Activated CD4-positive, alpha-beta T cell treated with anti-CD3 and anti-CD28 coated beads for 4 hours (primary cell): ENCODE results near the gene SDC1.

Experiments
- DNase-seq, 2 donors: peaks; one replicate each; pipeline ENCODE4 v3.0.0-alpha.2; 2020

SDC1 gene

DNA sequence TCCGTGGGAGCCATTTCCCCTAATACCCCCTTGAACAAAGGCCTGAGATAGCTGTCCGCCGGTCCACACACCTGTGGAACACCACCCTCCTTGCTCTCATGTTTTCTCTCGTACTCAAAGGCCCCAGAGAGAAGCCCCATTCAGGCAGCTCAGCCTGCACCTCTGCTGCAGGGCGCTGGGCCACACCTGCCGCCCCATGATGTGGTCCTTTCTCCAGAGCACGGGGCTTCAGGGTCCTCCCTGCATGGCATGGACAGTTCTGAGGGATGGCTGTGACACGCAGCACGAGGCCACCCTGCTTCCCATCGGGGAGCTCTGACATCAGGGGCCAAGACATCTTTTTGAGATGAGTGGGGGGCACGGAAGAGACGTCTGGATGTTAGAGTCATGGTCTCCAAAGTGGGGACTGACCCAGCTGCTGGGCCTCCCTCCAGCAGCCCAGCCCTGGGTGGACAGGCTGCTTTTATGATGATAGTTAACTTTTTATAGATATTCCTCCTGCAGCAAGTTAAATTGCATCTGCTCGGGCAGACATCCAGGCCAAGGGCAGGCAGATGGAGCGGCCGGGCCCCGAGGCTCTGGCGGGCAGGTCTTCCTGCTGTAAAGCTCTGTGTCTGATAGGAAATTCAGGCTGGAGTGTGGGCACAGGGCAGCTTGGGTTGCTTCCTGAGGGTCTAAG, 56.7 kb downstream of the SDC1 start:
- DNase-seq: no peak

DNA sequence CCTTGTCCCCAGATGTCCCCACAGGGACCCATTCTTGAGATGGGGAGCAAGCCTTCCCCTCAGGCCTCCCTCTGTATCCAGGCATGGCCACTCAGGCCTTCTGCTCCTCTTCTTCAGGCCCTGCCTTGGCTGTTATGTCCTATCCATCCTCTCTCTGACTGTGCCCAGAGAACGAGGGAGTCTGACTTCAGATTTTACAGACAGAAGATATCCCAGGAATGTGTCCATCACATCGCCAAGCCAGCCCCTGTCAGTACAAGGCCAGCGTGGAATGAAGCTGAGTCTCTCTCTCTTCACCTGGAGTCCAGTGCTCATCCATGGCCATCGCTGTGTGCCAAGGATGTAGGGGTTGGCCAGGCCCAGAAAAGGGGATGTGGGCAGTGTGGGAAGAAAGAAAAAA, 57.6 kb downstream of the SDC1 start:
- DNase-seq: no peak

DNA sequence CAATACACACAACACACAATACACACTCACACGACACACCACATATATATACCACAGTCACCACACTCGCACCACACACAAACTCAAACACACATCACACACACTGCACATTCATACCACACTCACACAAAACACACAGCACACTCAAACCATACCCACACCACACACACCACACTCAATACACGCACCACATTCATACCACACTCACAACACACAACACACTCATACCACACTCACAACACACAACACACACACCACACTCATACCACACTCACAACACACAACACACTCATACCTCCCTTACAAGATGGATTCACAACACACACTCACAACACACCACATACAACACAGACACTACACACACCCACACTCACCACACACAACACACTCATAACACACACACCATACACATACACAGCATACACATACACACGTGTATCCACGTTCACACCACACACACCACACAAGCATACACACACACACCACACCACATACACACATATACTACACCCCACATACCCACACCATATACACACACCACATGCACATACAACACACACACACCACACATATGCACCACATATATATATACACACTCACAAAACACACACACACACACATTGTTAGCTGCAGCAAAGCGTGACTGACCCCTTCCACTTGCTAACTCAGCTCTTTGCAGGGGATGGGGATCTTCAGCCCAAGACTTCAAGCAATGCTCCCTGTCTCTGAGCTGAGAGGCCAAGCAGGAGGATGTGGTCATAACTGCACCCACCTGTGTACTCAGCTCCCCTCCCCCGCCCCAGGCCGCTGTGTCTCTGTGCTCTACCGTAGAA, 59.0 kb downstream of the SDC1 start:
- no peak for DNase-seq

DNA sequence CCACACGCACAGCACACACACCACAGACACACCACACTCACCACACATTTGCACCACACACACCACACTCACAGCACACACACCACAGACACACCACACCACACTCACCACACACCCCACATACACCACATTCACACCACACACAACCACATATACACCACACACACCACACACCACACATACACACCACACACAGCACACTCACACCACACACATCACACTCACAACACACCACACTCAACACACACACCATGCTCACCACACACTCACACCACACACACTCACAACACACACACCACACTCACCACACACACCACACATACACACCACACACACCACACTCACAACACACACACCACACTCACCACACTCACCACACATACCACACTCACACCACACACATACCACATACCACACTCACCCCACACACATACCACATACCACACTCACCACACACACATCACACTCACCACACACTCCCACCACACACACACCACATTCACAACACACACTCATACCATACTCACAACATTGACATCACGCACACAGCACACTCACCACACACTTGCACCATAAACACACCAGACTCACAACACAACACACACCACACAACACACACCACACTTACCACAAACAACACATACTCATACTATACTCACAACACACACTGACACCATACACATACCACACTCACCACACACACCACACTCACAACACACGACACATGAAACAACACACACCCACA, 60.0 kb downstream of the SDC1 start:
- DNase-seq: no peak

DNA sequence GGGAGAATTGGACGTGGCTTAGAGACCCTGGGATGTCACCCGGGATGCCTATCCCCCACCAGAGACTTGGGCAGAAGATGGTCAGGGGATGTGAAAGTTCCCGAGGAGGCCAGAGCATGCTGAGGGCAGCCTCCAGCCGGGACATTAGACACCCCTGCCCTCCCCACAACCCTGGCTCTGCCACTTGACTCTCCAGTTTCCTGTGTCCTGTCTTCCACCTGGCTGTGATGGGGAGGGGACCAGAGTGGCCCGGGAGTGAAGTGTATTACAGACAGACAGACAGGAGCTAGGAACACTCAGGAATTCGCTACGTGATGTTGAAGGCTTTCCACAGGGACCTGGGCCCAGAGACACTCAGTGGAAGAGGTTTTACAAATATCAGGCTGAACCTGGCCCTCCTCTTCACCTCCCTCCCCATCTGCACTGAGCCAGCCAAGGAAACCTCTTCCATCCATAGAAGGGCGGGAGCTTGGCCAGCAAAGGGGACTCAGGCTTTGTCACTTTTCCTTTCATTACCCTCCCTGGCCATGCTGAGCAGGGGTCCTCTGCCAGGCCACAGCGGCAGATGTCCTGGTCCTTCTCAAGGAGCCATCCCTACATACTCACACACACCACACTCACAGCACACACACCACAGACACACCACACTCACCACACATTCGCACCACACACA, 60.7 kb downstream of the SDC1 start:
- no peak for DNase-seq

DNA sequence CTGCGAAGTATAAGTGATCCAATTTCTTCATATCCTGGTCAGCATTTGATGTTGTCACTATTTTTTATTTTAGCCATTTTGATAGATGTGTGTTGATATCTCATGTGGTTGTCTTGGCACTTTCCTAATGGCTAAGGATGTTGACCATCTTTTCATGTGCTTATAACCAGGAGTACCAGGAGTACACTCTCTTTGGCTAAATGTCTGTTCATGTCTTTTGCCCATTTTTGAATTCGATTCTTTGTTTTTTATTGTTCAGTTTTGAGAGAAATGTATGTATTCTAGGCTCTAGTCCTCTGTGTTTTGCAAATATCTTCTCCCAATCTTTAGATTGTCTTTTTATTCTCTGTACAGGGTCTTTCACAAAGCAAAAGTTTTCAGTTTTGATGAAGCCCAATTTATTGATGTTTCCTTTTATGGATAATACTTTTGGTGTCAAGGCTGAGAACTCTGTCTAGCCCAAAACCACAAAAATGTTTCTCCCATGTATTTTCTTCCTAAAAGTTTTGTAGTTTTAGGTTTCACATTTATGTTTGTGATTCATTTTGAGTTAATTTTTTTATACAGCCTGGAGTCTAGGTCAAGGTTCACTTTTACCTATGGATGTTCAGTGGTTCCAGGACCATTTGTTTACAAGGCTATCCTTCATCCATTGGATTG, 65.4 kb downstream of the SDC1 start:
- DNase-seq: no peak

DNA sequence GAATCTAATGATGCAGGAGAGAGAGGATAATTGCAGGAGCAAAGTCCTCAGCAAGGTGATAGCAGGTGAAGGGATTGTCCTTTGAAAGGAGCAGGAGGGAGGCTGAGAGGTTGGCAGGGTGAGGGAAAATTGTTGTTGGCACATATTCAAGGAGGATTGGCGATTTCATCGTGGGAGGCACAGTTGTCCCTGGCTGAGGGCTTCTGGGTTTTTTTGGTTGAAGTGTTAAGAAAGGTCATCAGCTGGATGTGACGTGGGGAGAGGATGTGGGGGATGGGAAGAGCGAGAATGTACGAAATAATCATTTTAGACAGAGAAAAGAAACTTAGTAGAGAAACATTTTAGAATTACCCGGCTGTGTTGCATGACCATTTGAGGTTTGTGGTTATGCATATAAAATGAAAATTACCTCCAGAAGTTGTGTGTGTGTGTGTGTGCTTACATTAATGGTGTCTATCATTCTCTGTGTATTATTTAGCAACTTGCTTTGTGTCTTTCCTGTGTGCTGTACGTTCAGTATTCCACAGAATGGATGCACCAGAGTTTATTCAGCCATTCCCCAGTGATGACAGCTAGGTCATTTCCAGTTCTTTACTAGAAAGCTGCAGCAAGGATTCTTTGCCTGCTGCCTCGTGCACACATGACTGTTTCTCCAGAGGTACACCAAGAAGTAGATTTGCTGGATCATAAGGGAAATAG, 67.6 kb downstream of the SDC1 start:
- no peak for DNase-seq

DNA sequence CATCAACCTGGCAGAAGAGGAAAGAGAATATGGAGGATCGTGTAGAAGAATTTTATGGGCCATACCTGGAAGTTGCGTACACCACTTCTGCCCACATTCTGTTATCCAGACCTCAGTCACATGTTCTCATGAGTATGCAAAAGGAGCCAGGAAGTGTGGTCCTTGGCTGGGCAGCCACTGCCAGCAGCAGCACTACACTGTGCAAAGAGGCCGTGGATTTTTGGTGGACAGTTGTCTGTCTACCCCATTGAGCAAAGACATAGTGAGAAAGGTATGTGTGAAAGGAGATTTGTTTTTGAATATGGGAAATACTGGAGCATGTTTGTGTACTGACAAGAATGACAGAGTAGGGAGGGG, 68.1 kb downstream of the SDC1 start:
- DNase-seq: no peak

DNA sequence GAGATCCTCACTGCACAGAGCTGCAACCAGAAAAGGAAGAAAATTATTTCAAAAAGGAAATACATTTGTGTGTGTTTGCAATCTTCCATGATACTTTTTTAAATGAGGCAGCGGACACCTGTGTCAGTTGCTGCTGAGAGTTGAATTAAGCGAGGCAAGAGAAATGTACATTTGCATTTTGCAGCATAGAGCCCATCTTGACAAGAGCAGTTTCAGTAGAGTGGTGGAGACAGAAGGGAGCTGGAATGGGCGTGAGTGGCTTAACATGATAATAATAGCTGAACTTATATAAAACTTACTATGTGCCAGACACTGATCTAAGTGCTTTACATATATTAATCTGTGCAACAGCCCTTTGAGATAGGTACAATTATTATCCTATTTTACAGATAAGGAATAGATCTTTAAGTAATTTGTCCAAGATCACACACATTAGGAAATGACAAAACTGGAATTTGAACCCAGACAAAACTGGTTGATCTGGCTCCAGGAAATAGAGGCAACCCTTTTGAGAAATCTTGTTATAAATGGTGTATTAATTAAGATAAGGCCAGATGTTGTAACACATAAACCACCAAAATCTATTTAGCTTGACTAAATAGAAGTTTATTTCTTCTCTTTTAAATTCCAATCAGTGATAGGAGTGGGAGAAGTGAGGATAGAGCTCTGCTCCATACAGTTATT, 68.7 kb downstream of the SDC1 start:
- DNase-seq: no peak

DNA sequence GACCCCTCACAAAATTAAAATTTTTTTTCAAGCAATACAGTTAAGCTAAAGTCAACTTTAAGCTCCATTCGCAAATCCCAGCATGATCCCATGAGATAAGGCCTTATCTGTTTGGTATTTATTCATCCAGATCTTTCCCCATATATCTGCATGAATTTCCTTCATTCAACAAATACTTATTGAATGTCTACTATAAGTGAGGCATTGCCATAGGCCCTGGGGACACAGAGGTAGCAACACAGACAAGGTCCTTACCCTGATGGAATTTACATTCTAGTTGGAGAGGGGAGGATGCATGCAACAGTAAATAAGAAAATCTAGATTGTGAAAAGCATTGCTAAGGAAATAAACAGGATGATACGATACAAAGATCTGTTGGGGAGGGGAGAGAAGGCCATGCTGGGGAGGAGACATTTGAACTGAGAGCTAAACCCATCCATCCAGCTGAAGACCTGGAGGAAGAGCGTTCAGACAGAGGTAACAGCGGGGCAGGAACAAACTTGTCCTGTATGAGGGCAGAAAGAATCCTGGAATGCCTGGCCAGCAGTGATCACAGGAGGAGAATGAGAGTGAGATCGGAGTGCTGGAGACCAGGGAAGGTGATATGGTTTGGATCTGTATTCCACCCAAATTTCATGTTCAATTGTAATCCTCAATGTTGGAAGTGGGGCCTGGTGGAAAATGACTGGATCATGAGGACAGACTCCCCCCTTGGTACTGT, 71.6 kb downstream of the SDC1 start:
- DNase-seq: no peak

DNA sequence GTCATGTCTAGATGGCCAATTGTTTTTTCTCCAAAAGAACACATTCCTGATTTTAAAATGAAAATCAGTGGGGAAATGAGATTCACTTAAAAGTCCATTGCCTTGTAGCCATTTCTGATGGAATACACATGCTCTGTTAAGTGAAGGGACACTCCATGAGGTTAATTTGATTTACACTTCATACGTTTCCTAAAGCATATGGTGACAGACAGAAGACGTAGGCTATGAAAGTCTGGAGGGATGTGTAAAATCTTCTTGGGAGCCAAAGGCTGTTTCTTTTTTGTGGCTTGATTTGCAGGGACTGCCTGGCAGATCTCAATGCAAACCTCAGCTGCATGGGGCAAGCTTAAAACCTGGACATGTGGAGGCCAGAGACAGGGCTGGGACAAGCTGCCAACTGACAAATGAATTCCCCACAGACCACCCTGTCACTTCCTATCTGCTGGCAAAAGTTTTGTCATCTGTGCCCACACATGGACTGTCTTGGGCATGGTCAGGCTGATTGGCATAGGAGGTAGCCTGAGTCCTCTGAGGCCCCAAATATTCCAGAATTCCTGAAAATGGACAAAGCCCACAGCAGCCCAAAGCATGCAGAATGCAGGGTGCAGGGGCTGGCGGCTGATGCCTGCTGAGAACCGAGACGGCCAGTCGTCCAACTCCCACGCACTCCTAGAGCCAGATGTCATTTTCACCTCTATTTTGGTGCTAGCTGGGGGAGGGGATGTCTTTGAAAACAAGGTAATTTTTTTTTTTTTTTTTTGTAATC, 73.9 kb downstream of the SDC1 start:
- DNase-seq: no peak
